Mucosa of descending colon (tissue), 3 donors: Measurements from ENCODE around the gene E2F6. TPM values are rescaled to one million over a fixed set of nuclear protein-coding genes. Genes with fewer than 3 reads are reported as not detected.

Source experiments
- ATAC-seq: fragments of 200-7000 bp; cut with Tn5 transposase; one replicate; pipeline ENCODE4 v1.9.1; 2020; ENCODE audit warnings: mild to moderate bottlenecking, moderate library complexity
- DNase-seq, 3 donors: peaks; one replicate each; pipeline ENCODE4 v3.0.0-alpha.2; 2020
- H3K36me3 ChIP-seq: fragments of 200-600 bp; one replicate; pipeline ENCODE4 v1.8.0; 2021; ENCODE audit warnings: low read depth, mild to moderate bottlenecking
- H3K4me1 ChIP-seq: fragments of 200-600 bp; one replicate; pipeline ENCODE4 v1.8.0; 2021; ENCODE audit warnings: low read depth, mild to moderate bottlenecking
- H3K4me3 ChIP-seq: fragments of 200-600 bp; one replicate; pipeline ENCODE4 v1.8.0; 2021; ENCODE audit warnings: mild to moderate bottlenecking
- H3K9me3 ChIP-seq: fragments of 200-600 bp; one replicate; pipeline ENCODE4 v1.8.0; 2021; ENCODE audit warnings: mild to moderate bottlenecking
- CTCF ChIP-seq: fragments of 200-600 bp; IDR thresholded peaks from one replicate; pipeline ENCODE4 v1.8.0; 2022; ENCODE audit warnings: antibody characterized with exemption, mild to moderate bottlenecking
- intact Hi-C, 2 donors: fragments of 100-400 bp; cut with DNase I in 1 of 2; cut with micrococcal nuclease in 1 of 2; formaldehyde crosslinking; loops; one replicate each; pipeline versions ENCODE4 v1.11.0 to v1.11.1; 2022; cut with DNase I, micrococcal nuclease
- total RNA-seq, 3 donors: library from RNA; stranded (reverse); fragmentation: NEBNext Ultra II Directional in 2 of 3; extraction: Animal tissue kit (Norgen Biotek cat#: 25700) in 2 of 3; gene quantifications; one replicate each; pipeline versions ENCODE4 v1.2.1 to v1.2.4, GENCODE V29; 2021 to 2023
- donor health status: DM: no; HTN: no; CAD: no; lungs with moderate emphysema.
- donor health status: DM: no; HTN: no; CAD: no.
- donor health status: DM: no; HTN: yes; CAD: no.

The E2F6 gene
- total RNA-seq, 3 donors from 2014 or later = 4.3 to 12.6 (median 5.6) TPM

- H3K9me3 ChIP-seq = no peaks in the 10 kb centered on the region
- H3K36me3 ChIP-seq = no peaks in the 10 kb centered on the region
- H3K4me3 ChIP-seq = no peak overlapping the region
- ATAC-seq (no peak), DNase-seq (no peak)
- H3K4me1 ChIP-seq = peaks cover 32% of the 10 kb centered on the region
- intact Hi-C loops = loop anchor here in 1 of 2 donors (10.0 kb wide), 1 partner anchor 60 kb away; the partner anchor contains the start of gene ROCK2
- TF ChIP-seq CTCF = no peak
These were observed 61.4 kb downstream of the E2F6 start for GRCh38 chr2:11404376-11405073.

- Histone ChIP-seq H3K9me3 (no peaks in the 10 kb centered on the region), H3K36me3 (no peaks in the 10 kb centered on the region), H3K4me3 (no peak overlapping the region), H3K4me1 (peaks cover 46% of the 10 kb centered on the region)
- DNase-seq (no peak), ATAC-seq (no peak)
- intact Hi-C loops = loop anchor here in 1 of 2 donors (10.0 kb wide), 1 partner anchor 58 kb away; the partner anchor contains the start of gene ROCK2
- TF ChIP-seq CTCF = no peak
These were observed 63.5 kb downstream of the E2F6 start for GRCh38 chr2:11402436-11402835.

GRCh38 chr2:11399438-11399762 lies 66.6 kb downstream of the E2F6 start:
- no peak for TF ChIP-seq CTCF
- ATAC-seq (no peak), DNase-seq (no peak)
- H3K4me1 ChIP-seq = peaks cover 27% of the 10 kb centered on the region
- intact Hi-C loops = no loop called here
- no peak overlapping the region for H3K4me3 ChIP-seq
- H3K9me3 ChIP-seq = no peaks in the 10 kb centered on the region
- no peaks in the 10 kb centered on the region for H3K36me3 ChIP-seq

- TF ChIP-seq CTCF = no peak
- ATAC-seq = peak; percentile 95
- Histone ChIP-seq H3K4me1 (peaks cover 22% of the 10 kb centered on the region), H3K4me3 (no peak overlapping the region), H3K36me3 (no peaks in the 10 kb centered on the region), H3K9me3 (no peaks in the 10 kb centered on the region)
- intact Hi-C loops = no loop called here
- DNase-seq = peak; percentile 81 to 86 (median 85)
These were observed 67.1 kb downstream of the E2F6 start for GRCh38 chr2:11398750-11399437.

- ATAC-seq = no peak
- TF ChIP-seq CTCF = no peak
- Histone ChIP-seq H3K4me3 (no peak overlapping the region), H3K4me1 (peaks cover 17% of the 10 kb centered on the region), H3K9me3 (no peaks in the 10 kb centered on the region), H3K36me3 (no peaks in the 10 kb centered on the region)
- intact Hi-C loops = no loop called here
- DNase-seq = no peak
These were observed 68.4 kb downstream of the E2F6 start for GRCh38 chr2:11397513-11397912.
